GM12878 (cell line): Measurements from ENCODE around the gene HSP90AB1. TPM values are rescaled to one million over a fixed set of nuclear protein-coding genes. Genes with fewer than 3 reads are reported as not detected.

Experiments used
- ATAC-seq: fragments of 200-7000 bp; cut with Tn5 transposase; 3 replicates; pipeline ENCODE4 v1.9.1; 2020; ENCODE audit warnings: mild to moderate bottlenecking, moderate library complexity
- BruUV-seq: library from RNA; stranded (reverse); fragments of 400-500 nt; replicated peaks from 2 replicates; lab custom pipeline; 2021; lab: Mats Ljungman, UMichigan
- CTCF ChIA-PET: fragments of 300-600 bp; sonication (Branson Sonifier 250); formaldehyde crosslinking; extraction: SDS; loops from one replicate; lab custom pipeline; 2021; ENCODE audit warnings: inconsistent platforms; lab: Yijun Ruan, JAX
- POLR2A ChIA-PET: fragments of 350-600 bp; formaldehyde crosslinking; extraction: SDS; loops from one replicate; lab custom pipeline; 2021; ENCODE audit warnings: inconsistent platforms; lab: Charles Lee
- RAD21 ChIA-PET: fragments of 300-600 bp; sonication (Branson Sonifier 250); formaldehyde crosslinking; loops from one replicate; lab custom pipeline; 2023; ENCODE audit warnings: antibody characterized with exemption; ENCODE audit not compliant: unreplicated experiment; lab: Charles Lee
- SMC1A ChIA-PET: fragments of 300-600 bp; sonication (Branson Sonifier 250); formaldehyde crosslinking; loops from one replicate; lab custom pipeline; 2023; ENCODE audit not compliant: unreplicated experiment, uncharacterized antibody; lab: Charles Lee
- DNase-seq: peaks from one replicate; pipeline ENCODE4 v3.0.0-alpha.2; 2011; ENCODE audit warnings: low read depth, low spot score
- FAIRE-seq: peaks from 3 replicates; lab custom pipeline; 2011; peaks lifted over from hg19 to GRCh38; lab: Jason Lieb, UNC
- H2AFZ ChIP-seq: 2 replicates; pipeline ENCODE4 v1.6.0; 2011; ENCODE audit warnings: low read depth, low read length, control low read depth; ENCODE audit not compliant: control insufficient read depth
- H3K27ac ChIP-seq: 2 replicates; pipeline ENCODE4 v1.5.1; 2011; ENCODE audit warnings: control low read depth; ENCODE audit not compliant: control insufficient read depth, insufficient read depth
- H3K27me3 ChIP-seq, 2 experiments: replicated peaks in 1 of 2; 2 replicates each; pipeline versions ENCODE4 v1.6.0 to v1.6.1; 2011; ENCODE audit warnings: low read length in 1 of 2; ENCODE audit not compliant: control insufficient read depth in 2 of 2, insufficient read depth in 2 of 2
- H3K36me3 ChIP-seq, 2 experiments: 2 replicates each; pipeline ENCODE4 v1.5.1; 2011; ENCODE audit warnings: low read length in 1 of 2; ENCODE audit not compliant: control insufficient read depth in 2 of 2, insufficient read depth in 2 of 2
- H3K4me1 ChIP-seq: 2 replicates; pipeline ENCODE4 v1.6.1; 2011; ENCODE audit warnings: mild to moderate bottlenecking, low read length, moderate library complexity, mixed read lengths; ENCODE audit not compliant: control insufficient read depth, insufficient read depth
- H3K4me2 ChIP-seq: 2 replicates; pipeline ENCODE4 v1.6.0; 2011; ENCODE audit warnings: control low read depth; ENCODE audit not compliant: control insufficient read depth, insufficient read depth
- H3K4me3 ChIP-seq: fragments of 200-600 bp; sonication (generic); 2 replicates; pipeline ENCODE4 v1.5.1; 2016
- H3K79me2 ChIP-seq: 2 replicates; pipeline ENCODE4 v1.6.0; 2011; ENCODE audit warnings: low read length; ENCODE audit not compliant: control insufficient read depth, insufficient read depth
- H3K9ac ChIP-seq: 2 replicates; pipeline ENCODE4 v1.8.0; 2011; ENCODE audit warnings: low read length, control low read depth, mixed read lengths; ENCODE audit not compliant: control insufficient read depth, insufficient read depth
- H3K9me3 ChIP-seq: replicated peaks from 3 replicates; pipeline ENCODE4 v1.5.1; 2011; ENCODE audit warnings: mild to moderate bottlenecking, low read length; ENCODE audit not compliant: control insufficient read depth, insufficient read depth
- H4K20me1 ChIP-seq: 2 replicates; pipeline ENCODE4 v1.6.0; 2011; ENCODE audit not compliant: control insufficient read depth, insufficient read depth
- CHD1 ChIP-seq: IDR thresholded peaks from 2 replicates; pipeline ENCODE4 v1.6.1; 2012; ENCODE audit warnings: low read depth, low read length, improper control_type of control experiment
- CHD2 ChIP-seq: IDR thresholded peaks from 2 replicates; pipeline ENCODE4 v1.6.1; 2011; ENCODE audit warnings: low read depth, low read length, improper control_type of control experiment, borderline replicate concordance
- EGR1 ChIP-seq, 2 experiments: IDR thresholded peaks; 1 replicate in 1 of 2; 2 replicates in 1 of 2; pipeline ENCODE4 v1.6.1; 2011 to 2012; ENCODE audit warnings: low read depth in 2 of 2, low read length in 2 of 2, borderline replicate concordance in 1 of 2, mild to moderate bottlenecking in 1 of 2, moderate library complexity in 1 of 2
- FOXK2 ChIP-seq: fragments of 450-650 bp; IDR thresholded peaks from 2 replicates; pipeline ENCODE4 v1.6.1; 2017; ENCODE audit warnings: mild to moderate bottlenecking, moderate library complexity
- GABPA ChIP-seq: IDR thresholded peaks from 2 replicates; pipeline ENCODE4 v1.6.1; 2014; ENCODE audit warnings: antibody characterized with exemption, low read depth, mild to moderate bottlenecking, inconsistent platforms
- IKZF1 ChIP-seq: fragments of 450-650 bp; conservative IDR thresholded peaks from 2 replicates; pipeline ENCODE4 v1.6.1; 2017; ENCODE audit warnings: antibody characterized with exemption, mild to moderate bottlenecking
- PAX5 ChIP-seq: IDR thresholded peaks from 2 replicates; pipeline ENCODE4 v1.6.1; 2011; ENCODE audit warnings: low read depth, low read length, borderline replicate concordance
- POLR2A ChIP-seq: IDR thresholded peaks from 2 replicates; pipeline ENCODE4 v1.6.1; 2011; ENCODE audit warnings: low read depth, mild to moderate bottlenecking, low read length
- RBBP5 ChIP-seq: fragments of 200-600 bp; sonication (generic); conservative IDR thresholded peaks from 2 replicates; pipeline ENCODE4 v1.6.1; 2016
- SRF ChIP-seq, 2 experiments: IDR thresholded peaks; 2 replicates each; pipeline ENCODE4 v1.6.1; 2011; ENCODE audit warnings: low read depth in 2 of 2, low read length in 2 of 2, mild to moderate bottlenecking in 1 of 2, moderate library complexity in 1 of 2
- STAT1 ChIP-seq: fragments of 450-650 bp; conservative IDR thresholded peaks from 2 replicates; pipeline ENCODE4 v1.6.1; 2014; ENCODE audit warnings: antibody characterized with exemption, mild to moderate bottlenecking
- YBX1 ChIP-seq: fragments of 450-650 bp; IDR thresholded peaks from 2 replicates; pipeline ENCODE4 v1.6.1; 2016; ENCODE audit warnings: antibody characterized with exemption
- ZNF384 ChIP-seq: IDR thresholded peaks from 2 replicates; pipeline ENCODE4 v1.6.1; 2012; ENCODE audit warnings: low read depth, mild to moderate bottlenecking, low read length, improper control_type of control experiment, borderline replicate concordance
- WGBS: methylation state at CpG from one replicate; pipeline ENCODE4 v1.1.6; 2016; ENCODE audit warnings: low lambda C conversion rate; ENCODE audit not compliant: insufficient replicate concordance, insufficient coverage; ENCODE audit errors: missing lambda C conversion rate; 5-methylcytosine and 5-hydroxymethylcytosine counted together
- in situ Hi-C: fragments of 300-500 bp; cut with MboI; formaldehyde crosslinking; loops from 9 replicates; pipeline ENCODE4 v1.14.3; 2018; ENCODE audit warnings: mixed read lengths
- intact Hi-C: fragments of 100-400 bp; cut with micrococcal nuclease; formaldehyde crosslinking; loops from one replicate; pipeline ENCODE4 v1.14.2; 2022; ENCODE audit not compliant: unreplicated experiment
- polyA plus RNA-seq, 11 experiments: library from polyadenylated mRNA; depleted of rRNA in 4 of 11; unstranded in 6 of 11; stranded (reverse) in 5 of 11; fragments of >200 nt; fragmentation: Nextera tagmentation in 4 of 11; fragmentation: Illumina TruSeq in 1 of 11; extraction: Ambion mirVana in 4 of 11; extraction: Trizol in 1 of 11; gene quantifications; 1 replicate in 1 of 11; 2 replicates in 10 of 11; pipeline versions ENCODE4 v1.2.1 to v1.2.3, GENCODE V29; 2011 to 2016; ENCODE audit warnings: inconsistent platforms in 2 of 11, missing spikeins in 2 of 11, low read depth in 1 of 11
- total RNA-seq, 4 experiments: library from RNA; depleted of rRNA in 3 of 4; stranded (reverse); fragments of >200 nt in 3 of 4; fragmentation: Illumina TruSeq in 1 of 4; extraction: Trizol in 1 of 4; gene quantifications; 2 replicates each; pipeline versions ENCODE4 v1.2.1 to v1.2.3, GENCODE V29; 2013 to 2021
- TF ChIP-seq, protein P1 (sequence below): fragments of 450-650 bp; IDR thresholded peaks from 2 replicates; pipeline ENCODE4 v1.6.1; 2017; ENCODE audit warnings: antibody characterized with exemption, mild to moderate bottlenecking, moderate library complexity
- TF ChIP-seq, protein P2 (sequence below): fragments of 450-650 bp; IDR thresholded peaks from 2 replicates; pipeline ENCODE4 v1.6.1; 2018; ENCODE audit warnings: mild to moderate bottlenecking, low read depth, moderate library complexity; ENCODE audit not compliant: partially characterized antibody
- TF ChIP-seq, protein P3 (sequence below): fragments of 450-650 bp; formaldehyde crosslinking; IDR thresholded peaks from 2 replicates; pipeline ENCODE4 v1.4.0; 2022; ENCODE audit warnings: mild to moderate bottlenecking, moderate library complexity

Gene HSP90AB1
- total and polyA plus RNA-seq, 10 of the 15 experiments (the other 5 are each of a cell fraction or from before 2014, with no cell fraction given) = 988 to 1,682 (median 1,146) TPM

DNA sequence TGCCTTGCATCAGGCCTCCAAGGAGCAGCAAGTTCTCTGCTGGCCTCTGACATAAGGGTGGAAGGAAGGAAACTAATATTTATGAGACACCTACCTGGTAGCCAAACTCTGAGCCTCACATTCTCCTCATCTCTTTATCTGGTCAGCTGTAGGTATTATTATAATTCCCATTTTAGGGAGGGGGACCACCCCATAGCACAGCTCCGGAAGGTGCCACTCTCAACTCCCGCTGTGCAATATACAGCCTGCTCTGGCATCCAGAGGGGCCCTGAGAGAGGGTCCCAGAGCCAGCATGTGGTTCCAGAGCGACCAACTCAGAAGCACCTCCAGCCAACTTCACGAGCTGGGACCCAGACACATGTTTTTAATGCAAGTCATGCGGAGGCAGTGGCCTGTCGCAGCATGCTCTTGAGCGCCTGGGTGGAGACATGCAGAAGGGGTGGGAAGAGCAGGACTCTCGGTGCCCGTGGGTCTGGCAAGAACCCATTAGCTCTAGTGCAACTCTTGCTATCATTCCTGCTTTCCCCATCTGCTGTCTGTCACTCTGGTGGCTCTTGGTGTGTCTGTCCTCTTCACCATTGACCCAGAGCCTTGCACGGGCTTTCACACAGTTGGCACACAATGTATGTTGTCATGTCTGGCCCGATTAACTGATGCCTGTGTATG is 45.1 kb upstream of the HSP90AB1 start:
- RAD21 ChIA-PET = no interaction called here
- H3K4me1 ChIP-seq = no peaks in the 10 kb centered on the region

More for the DNA sequence above, 45.1 kb upstream of the HSP90AB1 start:
- TF ChIP-seq STAT1 = no peak
- TF ChIP-seq, protein P1, sequence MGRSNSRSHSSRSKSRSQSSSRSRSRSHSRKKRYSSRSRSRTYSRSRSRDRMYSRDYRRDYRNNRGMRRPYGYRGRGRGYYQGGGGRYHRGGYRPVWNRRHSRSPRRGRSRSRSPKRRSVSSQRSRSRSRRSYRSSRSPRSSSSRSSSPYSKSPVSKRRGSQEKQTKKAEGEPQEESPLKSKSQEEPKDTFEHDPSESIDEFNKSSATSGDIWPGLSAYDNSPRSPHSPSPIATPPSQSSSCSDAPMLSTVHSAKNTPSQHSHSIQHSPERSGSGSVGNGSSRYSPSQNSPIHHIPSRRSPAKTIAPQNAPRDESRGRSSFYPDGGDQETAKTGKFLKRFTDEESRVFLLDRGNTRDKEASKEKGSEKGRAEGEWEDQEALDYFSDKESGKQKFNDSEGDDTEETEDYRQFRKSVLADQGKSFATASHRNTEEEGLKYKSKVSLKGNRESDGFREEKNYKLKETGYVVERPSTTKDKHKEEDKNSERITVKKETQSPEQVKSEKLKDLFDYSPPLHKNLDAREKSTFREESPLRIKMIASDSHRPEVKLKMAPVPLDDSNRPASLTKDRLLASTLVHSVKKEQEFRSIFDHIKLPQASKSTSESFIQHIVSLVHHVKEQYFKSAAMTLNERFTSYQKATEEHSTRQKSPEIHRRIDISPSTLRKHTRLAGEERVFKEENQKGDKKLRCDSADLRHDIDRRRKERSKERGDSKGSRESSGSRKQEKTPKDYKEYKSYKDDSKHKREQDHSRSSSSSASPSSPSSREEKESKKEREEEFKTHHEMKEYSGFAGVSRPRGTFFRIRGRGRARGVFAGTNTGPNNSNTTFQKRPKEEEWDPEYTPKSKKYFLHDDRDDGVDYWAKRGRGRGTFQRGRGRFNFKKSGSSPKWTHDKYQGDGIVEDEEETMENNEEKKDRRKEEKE = no peak
- TF ChIP-seq FOXK2 = no peak
- no peak for TF ChIP-seq YBX1
- TF ChIP-seq PAX5 = no peak
- TF ChIP-seq GABPA = no peak
- TF ChIP-seq ZNF384 = no peak
- no peak for TF ChIP-seq CHD1
- TF ChIP-seq EGR1 (IDR thresholded peaks at IDR 0.05; ENCODE audit: borderline replicate concordance in 1 of 2, low read depth in 2 of 2, low read length in 2 of 2) = no peak
- no peak for TF ChIP-seq POLR2A
- no peak for TF ChIP-seq RBBP5
- TF ChIP-seq CHD2 = no peak
- TF ChIP-seq IKZF1 = no peak
- no peak for TF ChIP-seq SRF (IDR thresholded peaks at IDR 0.05; ENCODE audit: low read depth in 2 of 2, low read length in 2 of 2)
- TF ChIP-seq, protein P2, sequence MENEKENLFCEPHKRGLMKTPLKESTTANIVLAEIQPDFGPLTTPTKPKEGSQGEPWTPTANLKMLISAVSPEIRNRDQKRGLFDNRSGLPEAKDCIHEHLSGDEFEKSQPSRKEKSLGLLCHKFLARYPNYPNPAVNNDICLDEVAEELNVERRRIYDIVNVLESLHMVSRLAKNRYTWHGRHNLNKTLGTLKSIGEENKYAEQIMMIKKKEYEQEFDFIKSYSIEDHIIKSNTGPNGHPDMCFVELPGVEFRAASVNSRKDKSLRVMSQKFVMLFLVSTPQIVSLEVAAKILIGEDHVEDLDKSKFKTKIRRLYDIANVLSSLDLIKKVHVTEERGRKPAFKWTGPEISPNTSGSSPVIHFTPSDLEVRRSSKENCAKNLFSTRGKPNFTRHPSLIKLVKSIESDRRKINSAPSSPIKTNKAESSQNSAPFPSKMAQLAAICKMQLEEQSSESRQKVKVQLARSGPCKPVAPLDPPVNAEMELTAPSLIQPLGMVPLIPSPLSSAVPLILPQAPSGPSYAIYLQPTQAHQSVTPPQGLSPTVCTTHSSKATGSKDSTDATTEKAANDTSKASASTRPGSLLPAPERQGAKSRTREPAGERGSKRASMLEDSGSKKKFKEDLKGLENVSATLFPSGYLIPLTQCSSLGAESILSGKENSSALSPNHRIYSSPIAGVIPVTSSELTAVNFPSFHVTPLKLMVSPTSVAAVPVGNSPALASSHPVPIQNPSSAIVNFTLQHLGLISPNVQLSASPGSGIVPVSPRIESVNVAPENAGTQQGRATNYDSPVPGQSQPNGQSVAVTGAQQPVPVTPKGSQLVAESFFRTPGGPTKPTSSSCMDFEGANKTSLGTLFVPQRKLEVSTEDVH = no peak
- TF ChIP-seq, protein P3, sequence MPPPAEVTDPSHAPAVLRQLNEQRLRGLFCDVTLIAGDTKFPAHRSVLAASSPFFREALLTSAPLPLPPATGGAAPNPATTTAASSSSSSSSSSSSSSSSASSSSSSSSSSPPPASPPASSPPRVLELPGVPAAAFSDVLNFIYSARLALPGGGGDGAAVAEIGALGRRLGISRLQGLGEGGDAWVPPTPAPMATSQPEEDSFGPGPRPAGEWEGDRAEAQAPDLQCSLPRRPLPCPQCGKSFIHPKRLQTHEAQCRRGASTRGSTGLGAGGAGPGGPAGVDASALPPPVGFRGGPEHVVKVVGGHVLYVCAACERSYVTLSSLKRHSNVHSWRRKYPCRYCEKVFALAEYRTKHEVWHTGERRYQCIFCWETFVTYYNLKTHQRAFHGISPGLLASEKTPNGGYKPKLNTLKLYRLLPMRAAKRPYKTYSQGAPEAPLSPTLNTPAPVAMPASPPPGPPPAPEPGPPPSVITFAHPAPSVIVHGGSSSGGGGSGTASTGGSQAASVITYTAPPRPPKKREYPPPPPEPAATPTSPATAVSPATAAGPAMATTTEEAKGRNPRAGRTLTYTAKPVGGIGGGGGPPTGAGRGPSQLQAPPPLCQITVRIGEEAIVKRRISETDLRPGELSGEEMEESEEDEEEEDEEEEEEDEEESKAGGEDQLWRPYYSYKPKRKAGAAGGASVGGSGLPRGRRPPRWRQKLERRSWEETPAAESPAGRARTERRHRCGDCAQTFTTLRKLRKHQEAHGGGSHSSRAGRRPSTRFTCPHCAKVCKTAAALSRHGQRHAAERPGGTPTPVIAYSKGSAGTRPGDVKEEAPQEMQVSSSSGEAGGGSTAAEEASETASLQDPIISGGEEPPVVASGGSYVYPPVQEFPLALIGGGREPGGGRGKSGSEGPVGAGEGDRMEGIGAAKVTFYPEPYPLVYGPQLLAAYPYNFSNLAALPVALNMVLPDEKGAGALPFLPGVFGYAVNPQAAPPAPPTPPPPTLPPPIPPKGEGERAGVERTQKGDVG (CRISPR knock-in tag) = no peak
- Histone ChIP-seq H3K27ac (no peak overlapping the region), H3K79me2 (no peaks in the 10 kb centered on the region), H3K9me3 (no peaks in the 10 kb centered on the region), H3K36me3 (no peaks in the 10 kb centered on the region), H3K4me2 (no peak overlapping the region), H3K4me3 (no peak overlapping the region), H2AFZ (no peak overlapping the region), H3K9ac (no peak overlapping the region), H3K27me3 (no peaks in the 10 kb centered on the region), H4K20me1 (no peaks in the 10 kb centered on the region)
- ChIA-PET POLR2A (interaction anchor here (1.1 to 1.6 kb wide), 3 partner anchors 8 to 21 kb away, joined by 3 to 4 read pairs (median 3); partner anchors contain the start of gene SLC29A1), SMC1A (interaction anchor here (1.1 to 2.0 kb wide), 4 partner anchors 9 to 15 kb away, joined by 3 to 11 read pairs (median 4); partner anchors contain the start of gene MYMX), CTCF (interaction anchor here (1.4 kb wide), 1 partner anchor 105 kb away, joined by 3 read pairs; no protein-coding TSS in a partner anchor)
- intact Hi-C loops = no loop called here
- 51% methylated on average over 11 of the region's 11 CpGs for WGBS
- no peak for DNase-seq
- no peak for FAIRE-seq
- ATAC-seq = no peak
- in situ Hi-C loops = no loop called here
- BruUV-seq = no TSS peak
